Endometrial microvascular endothelial cells (primary cell): ENCODE measurements around the gene ZNF281. TPM values are rescaled to one million over a fixed set of nuclear protein-coding genes. Genes with fewer than 3 reads are reported as not detected.

Source experiments
- in situ Hi-C: cut with HindIII; loops from 2 replicates; pipeline ENCODE4 v1.10.0; 2017; ENCODE audit warnings: low sequenced_read_pairs, low pct_unique_long_range_greater_than_20kb; ENCODE audit errors: inconsistent ontology term
- total RNA-seq: library from RNA; depleted of rRNA; stranded (reverse); fragments of >200 nt; gene quantifications from one replicate; pipeline ENCODE4 v1.2.3, GENCODE V29; 2015; ENCODE audit errors: inconsistent ontology term

ZNF281 gene
- total RNA-seq, 1 donor from 2014 or later = 20.3 TPM

GRCh38 chr1:200401708-200402107 is 8.1 kb downstream of the ZNF281 start:
- in situ Hi-C loops = no loop called here

GRCh38 chr1:200401263-200401662 is 8.6 kb downstream of the ZNF281 start:
- in situ Hi-C loops = no loop called here

- in situ Hi-C loops = no loop called here
Measured at GRCh38 chr1:200400556-200400955, 9.3 kb downstream of the ZNF281 start.

GRCh38 chr1:200399860-200400259 is 10.0 kb downstream of the ZNF281 start:
- in situ Hi-C loops = no loop called here

GRCh38 chr1:200398373-200398772 is 11.5 kb downstream of the ZNF281 start:
- in situ Hi-C loops = no loop called here

GRCh38 chr1:200392625-200393185 is 17.1 kb downstream of the ZNF281 start:
- in situ Hi-C loops = no loop called here

- in situ Hi-C loops = no loop called here
Measured at GRCh38 chr1:200391747-200392146, 18.1 kb downstream of the ZNF281 start.

- in situ Hi-C loops = no loop called here
Measured at GRCh38 chr1:200388791-200389190, 21.0 kb downstream of the ZNF281 start.

GRCh38 chr1:200386416-200386815 is 23.4 kb downstream of the ZNF281 start:
- in situ Hi-C loops = no loop called here

GRCh38 chr1:200384818-200385390 is 24.9 kb downstream of the ZNF281 start:
- in situ Hi-C loops = no loop called here

GRCh38 chr1:200381256-200381984 is 28.4 kb downstream of the ZNF281 start:
- in situ Hi-C loops = no loop called here

- in situ Hi-C loops = no loop called here
Measured at GRCh38 chr1:200380589-200381021, 29.2 kb downstream of the ZNF281 start.

- in situ Hi-C loops = no loop called here
Measured at GRCh38 chr1:200379940-200380588, 29.8 kb downstream of the ZNF281 start.

GRCh38 chr1:200379432-200379757 is 30.4 kb downstream of the ZNF281 start:
- in situ Hi-C loops = no loop called here

GRCh38 chr1:200378096-200378495 is 31.7 kb downstream of the ZNF281 start:
- in situ Hi-C loops = no loop called here

GRCh38 chr1:200376528-200376927 is 33.3 kb downstream of the ZNF281 start:
- in situ Hi-C loops = no loop called here

- in situ Hi-C loops = loop anchor here (25.0 kb wide), 1 partner anchor 88 kb away; no protein-coding TSS in a partner anchor
Measured at GRCh38 chr1:200374569-200375295, 35.1 kb downstream of the ZNF281 start.

- in situ Hi-C loops = loop anchor here (25.0 kb wide), 1 partner anchor 88 kb away; no protein-coding TSS in a partner anchor
Measured at GRCh38 chr1:200373811-200374231, 36.0 kb downstream of the ZNF281 start.

- in situ Hi-C loops = loop anchor here (25.0 kb wide), 1 partner anchor 89 kb away; no protein-coding TSS in a partner anchor
Measured at GRCh38 chr1:200372885-200373181, 37.0 kb downstream of the ZNF281 start.
